Activated CD8-positive, alpha-beta memory T cell treated with anti-CD3 and anti-CD28 coated beads for 1 hour (primary cell): Measurements from ENCODE around the gene RRM1.
"Not testable (repeated sequence)": the region's sequence is repeated elsewhere in the genome, so short reads cannot be mapped to it uniquely, and the experiment has no call there.

Experiments used
- DNase-seq, 2 donors: peaks; one replicate each; pipeline ENCODE4 v3.0.0-alpha.2; 2020; ENCODE audit warnings: low read depth in 1 of 2; ENCODE audit errors: extremely low read depth in 1 of 2

RRM1 gene

DNA sequence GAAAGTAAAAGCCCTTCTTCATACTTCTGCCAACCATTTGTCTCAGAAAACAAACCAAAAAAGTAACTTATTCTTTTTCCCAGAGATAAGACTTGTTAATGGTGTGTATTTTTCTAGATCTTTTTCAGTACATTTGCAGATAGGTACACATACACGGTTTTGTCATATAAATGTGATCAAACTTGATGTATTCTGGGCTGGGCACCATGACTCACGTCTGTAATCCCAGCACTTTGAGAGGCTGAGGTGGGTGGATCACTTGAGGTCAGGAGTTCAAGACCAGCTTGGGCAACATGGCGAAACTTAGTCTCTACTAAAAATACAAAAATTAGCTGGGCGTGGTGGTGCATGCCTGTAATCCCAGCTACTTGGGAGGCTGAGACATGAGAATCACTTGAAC lies 35.6 kb downstream of the RRM1 start:
- not testable (repeated sequence) for DNase-seq

GRCh38 chr11:4134806-4135205 lies 40.2 kb downstream of the RRM1 start:
- DNase-seq = no peak

- DNase-seq = no peak
Measured at GRCh38 chr11:4138497-4138896, 43.9 kb downstream of the RRM1 start.

GRCh38 chr11:4140067-4140636 lies 45.6 kb downstream of the RRM1 start:
- no peak for DNase-seq

DNA sequence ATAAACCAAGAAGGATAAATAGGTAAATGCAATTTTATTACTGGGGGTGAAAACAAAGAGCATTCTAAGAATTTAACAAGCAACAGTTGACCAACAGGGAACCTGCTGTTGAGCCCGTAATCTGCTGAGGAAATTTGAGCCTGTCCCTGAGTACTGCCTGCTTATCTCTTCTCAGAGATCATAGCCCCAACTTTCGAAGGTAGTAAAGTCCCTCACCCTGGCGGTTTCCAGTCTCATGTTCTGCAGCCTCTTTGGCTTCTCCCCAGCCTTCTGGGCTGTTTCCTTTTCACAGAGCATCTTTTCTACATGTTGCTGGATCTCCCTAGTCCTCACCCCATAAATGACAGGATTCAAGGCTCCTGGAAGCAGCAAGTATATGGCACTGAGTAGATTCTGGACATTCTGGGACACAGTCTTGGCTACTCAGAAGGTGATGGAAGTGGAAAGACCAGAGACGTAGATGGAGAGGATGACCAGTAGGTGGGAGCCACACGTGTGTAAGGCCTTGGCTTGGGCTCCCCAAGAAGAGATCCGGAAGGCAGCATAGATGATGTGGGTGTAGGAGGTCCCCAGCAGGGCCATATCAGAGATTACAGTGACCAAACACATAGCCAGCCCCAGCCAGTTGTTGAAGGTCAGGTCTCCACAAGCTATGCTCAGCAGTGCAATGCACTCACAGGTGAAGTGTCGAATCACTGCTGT lies 51.6 kb downstream of the RRM1 start:
- DNase-seq = no peak

DNA sequence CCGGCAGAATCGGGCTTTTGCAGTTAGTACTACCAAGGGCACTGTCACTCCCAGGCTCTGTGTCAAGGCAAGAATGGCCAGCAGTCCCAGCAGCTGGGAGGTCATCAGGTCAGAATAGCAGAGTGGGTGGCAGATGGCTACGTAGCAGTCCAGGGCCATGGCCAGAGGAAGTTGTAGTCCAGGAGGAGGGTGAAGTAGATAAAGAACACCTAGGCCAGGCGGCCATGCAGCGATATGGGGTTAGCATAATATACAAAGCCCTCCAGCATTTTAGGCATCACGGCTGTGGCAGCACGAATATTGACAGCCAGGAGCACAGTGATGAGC lies 52.1 kb downstream of the RRM1 start:
- DNase-seq = no peak

GRCh38 chr11:4154503-4154902 lies 59.9 kb downstream of the RRM1 start:
- no peak for DNase-seq

DNA sequence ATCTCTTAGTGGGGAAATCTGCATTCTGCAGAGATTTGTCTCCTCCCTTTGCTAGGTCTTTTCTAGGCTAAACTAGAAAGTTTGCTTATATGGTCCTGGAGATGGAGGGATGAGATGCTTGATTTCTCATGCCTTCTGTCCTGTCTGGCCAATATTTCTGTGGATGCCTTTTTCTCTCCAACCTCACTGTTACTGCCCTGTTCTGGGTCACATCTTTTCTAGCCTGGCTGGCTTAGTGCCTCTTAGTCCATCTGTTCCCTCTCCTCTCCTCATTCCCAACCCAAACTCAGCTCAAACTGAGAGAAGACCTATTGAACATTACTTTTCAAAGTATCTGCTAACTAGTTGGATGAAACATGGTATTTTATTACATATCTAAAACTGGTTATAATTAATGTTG lies 62.0 kb downstream of the RRM1 start:
- DNase-seq = no peak

GRCh38 chr11:4158818-4159217 lies 64.2 kb downstream of the RRM1 start:
- not testable (repeated sequence) for DNase-seq

DNA sequence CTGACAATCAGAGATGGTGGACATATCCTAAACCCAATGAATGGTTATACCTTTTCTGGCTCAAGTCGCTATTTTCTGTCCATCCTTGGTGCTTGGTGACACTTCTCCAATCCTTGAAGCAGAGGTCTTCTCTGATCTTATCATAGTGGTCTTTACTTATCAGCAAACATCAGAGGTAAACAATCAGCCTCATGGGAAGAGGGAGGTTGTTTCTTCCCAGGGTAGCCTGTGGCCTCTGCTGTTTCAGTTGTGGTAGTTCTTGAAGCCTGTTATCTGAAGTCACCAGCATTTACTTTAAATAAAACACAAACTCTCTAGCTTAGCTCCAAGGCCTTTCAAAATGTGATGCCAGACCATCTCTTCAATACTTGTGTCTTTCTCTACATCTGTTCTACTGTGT lies 66.7 kb downstream of the RRM1 start:
- DNase-seq = no peak

DNA sequence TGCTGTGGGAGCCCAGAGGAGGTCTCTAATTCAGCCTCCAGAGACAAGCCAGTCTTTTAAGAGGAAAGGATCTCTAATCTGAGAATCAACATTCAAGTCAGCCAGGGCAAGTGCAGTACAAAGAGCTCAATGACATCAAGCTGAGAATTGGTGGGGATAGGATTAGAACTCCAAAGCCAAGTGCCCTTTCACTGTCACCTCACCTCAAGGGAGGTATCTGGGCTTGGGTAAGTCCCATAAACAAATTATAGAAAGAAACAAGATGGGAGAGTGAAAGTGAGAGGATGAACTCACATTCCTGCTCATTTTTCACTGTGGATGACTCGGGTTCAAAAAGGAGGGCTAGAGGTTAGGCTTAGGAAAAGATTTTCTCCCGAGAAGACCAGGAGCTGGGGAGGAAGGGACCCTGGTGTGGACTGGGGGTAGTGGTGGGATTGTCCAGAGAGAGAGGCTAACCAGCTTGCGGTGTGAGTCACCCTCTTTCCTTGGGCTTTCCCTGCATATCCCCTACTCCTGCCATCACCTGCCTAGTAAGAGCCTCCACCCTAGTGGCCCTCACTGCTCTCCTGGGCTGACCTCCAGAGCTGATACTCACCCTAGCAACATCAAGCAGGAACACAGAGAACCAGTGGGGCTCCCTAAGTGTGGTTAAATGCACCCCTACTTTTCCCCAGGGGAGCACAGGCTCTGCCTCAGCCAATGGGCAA lies 70.4 kb downstream of the RRM1 start:
- no peak for DNase-seq

DNA sequence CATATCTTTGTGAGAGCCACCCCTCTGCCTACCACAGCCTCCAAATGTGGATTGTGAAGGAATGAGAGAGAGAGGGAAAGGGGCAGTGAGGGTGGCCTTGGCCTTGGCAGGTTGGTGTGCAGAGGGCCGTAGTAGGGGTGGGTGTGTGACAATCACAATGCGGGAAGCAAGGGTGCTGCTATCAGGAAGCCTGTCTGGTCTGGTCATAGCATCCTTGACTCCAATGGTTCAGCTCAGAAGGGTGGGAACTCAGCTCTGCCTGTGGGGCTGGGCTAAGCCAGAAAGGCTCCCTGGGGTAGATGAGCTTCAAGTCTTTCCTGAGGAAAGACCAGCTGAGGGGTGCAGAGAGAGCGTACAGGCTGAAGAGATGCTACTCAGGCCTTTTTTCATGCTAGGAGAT lies 72.7 kb downstream of the RRM1 start:
- no peak for DNase-seq

- DNase-seq = no peak
Measured at GRCh38 chr11:4167758-4168157, 73.2 kb downstream of the RRM1 start.

DNA sequence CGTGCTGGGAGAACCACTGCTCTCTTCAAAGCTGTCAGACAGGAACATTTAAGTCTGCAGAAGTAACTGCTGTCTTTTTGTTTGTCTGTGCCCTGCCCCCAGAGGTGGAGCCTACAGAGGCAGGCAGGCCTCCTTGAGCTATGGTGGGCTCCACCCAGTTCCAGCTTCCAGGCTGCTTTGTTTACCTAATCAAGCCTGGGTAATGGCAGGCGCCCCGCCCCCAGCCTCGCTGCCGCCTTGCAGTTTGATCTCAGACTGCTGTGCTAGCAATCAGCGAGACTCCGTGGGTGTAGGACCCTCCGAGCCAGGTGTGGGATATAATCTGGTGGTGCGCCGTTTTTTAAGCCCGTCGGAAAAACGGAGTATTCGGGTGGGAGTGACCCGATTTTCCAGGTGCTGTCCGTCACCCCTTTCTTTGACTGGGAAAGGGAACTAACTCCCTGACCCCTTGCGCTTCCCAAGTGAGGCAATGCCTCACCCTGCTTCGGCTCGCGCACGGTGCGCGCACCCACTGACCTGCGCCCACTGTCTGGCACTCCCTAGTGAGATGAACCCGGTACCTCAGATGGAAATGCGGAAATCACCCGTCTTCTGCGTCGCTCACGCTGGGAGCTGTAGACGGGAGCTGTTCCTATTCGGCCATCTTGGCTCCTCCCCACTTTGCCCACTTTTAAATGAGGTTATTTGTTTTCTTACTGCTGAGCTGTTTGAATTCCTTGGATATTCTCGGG lies 81.2 kb downstream of the RRM1 start:
- DNase-seq = not testable (repeated sequence)

GRCh38 chr11:4178813-4179662 lies 84.4 kb downstream of the RRM1 start:
- DNase-seq = no peak

- DNase-seq = no peak
Measured at GRCh38 chr11:4180441-4181183, 86.0 kb downstream of the RRM1 start.

- DNase-seq = no peak
Measured at GRCh38 chr11:4181782-4182721, 87.5 kb downstream of the RRM1 start.

DNA sequence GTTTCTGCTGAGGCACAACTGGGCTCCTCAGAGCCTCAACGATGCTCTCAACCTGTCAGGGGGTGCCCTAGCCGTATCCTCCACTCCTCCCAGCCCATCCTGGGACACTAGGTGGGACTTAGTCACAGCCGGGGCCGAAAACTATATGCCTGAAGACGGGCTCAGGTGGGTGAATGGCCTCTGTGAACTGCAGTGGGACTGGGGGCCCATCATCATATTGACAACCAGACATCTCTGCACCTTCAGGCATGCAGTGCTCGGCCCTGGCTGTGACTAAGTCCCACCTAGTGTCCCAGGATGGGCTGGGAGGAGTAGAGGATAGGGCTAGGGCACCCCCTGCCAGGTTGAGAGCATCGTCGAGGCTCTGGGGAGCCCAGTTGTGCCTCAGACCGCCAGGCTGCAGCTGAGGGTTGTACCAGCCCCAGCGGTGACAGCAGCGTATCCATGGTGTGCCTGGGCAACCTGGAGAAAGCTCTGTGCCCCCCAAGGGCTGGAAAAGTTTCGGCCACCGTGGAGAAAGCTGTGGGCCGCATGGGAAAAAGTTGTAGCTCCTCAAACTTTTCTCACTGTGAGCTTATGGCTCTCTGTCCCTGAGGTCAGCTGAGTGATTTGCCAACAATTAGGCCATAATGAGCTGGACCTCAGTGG lies 88.9 kb downstream of the RRM1 start:
- DNase-seq = no peak
